Tibial nerve (tissue), 4 donors: ENCODE measurements around the gene OPCML.

Experiments
- EP300 ChIP-seq, 2 donors: sonication (generic); formaldehyde crosslinking; IDR thresholded peaks; one replicate each; pipeline ENCODE4 v1.6.1; 2017; ENCODE audit warnings: antibody characterized with exemption in 2 of 2, mild to moderate bottlenecking in 1 of 2
- POLR2A ChIP-seq, 2 donors: fragments of 450-650 bp; IDR thresholded peaks; one replicate each; pipeline ENCODE4 v1.6.1; 2017; ENCODE audit warnings: antibody characterized with exemption in 2 of 2, mild to moderate bottlenecking in 2 of 2, moderate library complexity in 2 of 2
- TF ChIP-seq, protein P1 (sequence below), 5 experiments: fragments of 200-600 bp in 3 of 5; fragments of 450-650 bp in 2 of 5; sonication (generic) in 3 of 5; IDR thresholded peaks; one replicate each; pipeline ENCODE4 v1.5.1; 2016 to 2019; ENCODE audit warnings: antibody characterized with exemption in 5 of 5, mild to moderate bottlenecking in 3 of 5, moderate library complexity in 2 of 5

- TF ChIP-seq, protein P1, sequence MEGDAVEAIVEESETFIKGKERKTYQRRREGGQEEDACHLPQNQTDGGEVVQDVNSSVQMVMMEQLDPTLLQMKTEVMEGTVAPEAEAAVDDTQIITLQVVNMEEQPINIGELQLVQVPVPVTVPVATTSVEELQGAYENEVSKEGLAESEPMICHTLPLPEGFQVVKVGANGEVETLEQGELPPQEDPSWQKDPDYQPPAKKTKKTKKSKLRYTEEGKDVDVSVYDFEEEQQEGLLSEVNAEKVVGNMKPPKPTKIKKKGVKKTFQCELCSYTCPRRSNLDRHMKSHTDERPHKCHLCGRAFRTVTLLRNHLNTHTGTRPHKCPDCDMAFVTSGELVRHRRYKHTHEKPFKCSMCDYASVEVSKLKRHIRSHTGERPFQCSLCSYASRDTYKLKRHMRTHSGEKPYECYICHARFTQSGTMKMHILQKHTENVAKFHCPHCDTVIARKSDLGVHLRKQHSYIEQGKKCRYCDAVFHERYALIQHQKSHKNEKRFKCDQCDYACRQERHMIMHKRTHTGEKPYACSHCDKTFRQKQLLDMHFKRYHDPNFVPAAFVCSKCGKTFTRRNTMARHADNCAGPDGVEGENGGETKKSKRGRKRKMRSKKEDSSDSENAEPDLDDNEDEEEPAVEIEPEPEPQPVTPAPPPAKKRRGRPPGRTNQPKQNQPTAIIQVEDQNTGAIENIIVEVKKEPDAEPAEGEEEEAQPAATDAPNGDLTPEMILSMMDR (IDR thresholded peaks at IDR 0.05): no peak
- TF ChIP-seq POLR2A (IDR thresholded peaks at IDR 0.05) (no peak), EP300 (IDR thresholded peaks at IDR 0.05) (no peak)
Observed at GRCh38 chr11:133072858-133073582, 459.3 kb downstream of the OPCML start.
